HG02840 (cell line): ENCODE data around the gene FAM114A1.
"Not testable (repeated sequence)": the region's sequence is repeated elsewhere in the genome, so short reads cannot be mapped to it uniquely, and the experiment has no call there.

Source experiments
- ATAC-seq: cut with Tn5 transposase; IDR thresholded peaks from one replicate; pipeline ENCODE4 v1.9.1; 2021; ENCODE audit warnings: mild to moderate bottlenecking, moderate library complexity, moderate number of reproducible peaks; ENCODE audit not compliant: unreplicated experiment, low FRiP score

FAM114A1 gene

GRCh38 chr4:38928974-38929373 is 61.4 kb downstream of the FAM114A1 start:
- no peak for ATAC-seq

GRCh38 chr4:38930204-38930603 is 62.6 kb downstream of the FAM114A1 start:
- ATAC-seq = no peak

DNA sequence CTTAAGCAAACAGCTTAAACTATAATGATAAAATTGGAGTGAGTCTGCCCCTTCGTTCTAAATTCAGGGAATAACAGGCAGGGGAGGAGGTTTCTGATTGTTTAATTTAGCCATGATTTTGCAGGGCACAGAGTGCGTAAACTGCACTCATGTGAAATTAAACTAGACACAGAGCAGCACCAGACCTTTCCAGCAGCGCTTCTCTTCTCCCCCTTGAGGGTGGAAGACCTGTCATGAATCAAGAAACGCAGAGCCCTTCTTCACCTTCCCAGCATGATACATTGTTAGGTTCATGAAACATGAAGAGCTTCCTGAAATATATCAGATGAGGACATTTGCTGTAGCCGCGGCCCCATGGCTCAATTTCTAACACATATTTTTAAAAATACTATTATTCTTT is 63.1 kb downstream of the FAM114A1 start:
- ATAC-seq = no peak

DNA sequence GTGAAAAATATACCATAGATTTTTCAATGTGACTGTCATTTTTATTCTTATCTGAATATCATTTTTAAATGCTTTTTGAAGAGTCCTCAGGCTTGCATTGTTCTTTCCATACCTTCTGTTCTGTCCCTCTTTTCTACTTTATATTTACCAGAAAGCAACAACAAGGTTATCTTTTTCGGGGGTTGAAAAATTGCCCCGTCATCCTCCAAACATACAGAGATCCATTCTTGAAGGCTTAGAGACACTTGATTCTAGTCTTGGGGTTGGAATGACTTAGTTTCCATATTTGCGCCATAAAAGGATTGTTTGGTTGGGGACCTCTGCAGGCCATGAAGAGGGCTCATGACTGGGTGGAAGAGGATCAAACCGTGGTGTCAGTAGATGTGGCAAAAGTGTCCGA is 63.5 kb downstream of the FAM114A1 start:
- ATAC-seq = no peak

GRCh38 chr4:38935391-38936073 is 67.9 kb downstream of the FAM114A1 start:
- no peak for ATAC-seq

GRCh38 chr4:38939165-38939564 is 71.6 kb downstream of the FAM114A1 start:
- peak; percentile 92 for ATAC-seq

DNA sequence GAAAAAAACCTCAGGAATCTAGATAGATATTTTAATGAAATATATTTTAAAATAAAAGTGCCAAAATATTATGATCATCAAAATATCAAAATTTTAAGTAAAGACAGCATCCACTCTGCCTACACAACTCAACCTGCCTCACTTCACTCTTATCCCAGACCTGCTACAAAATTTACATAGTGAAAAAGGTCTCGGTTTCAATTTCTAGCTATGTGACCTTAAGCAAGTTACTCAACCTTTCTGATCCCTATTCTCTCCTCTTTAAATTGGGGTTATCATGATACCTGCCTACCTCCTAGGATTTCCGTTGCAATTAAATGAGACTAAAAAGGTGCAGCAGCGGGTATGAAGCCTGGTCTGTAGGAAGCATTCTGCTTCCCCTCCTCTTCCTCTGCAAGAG is 72.9 kb downstream of the FAM114A1 start:
- no peak for ATAC-seq

- ATAC-seq = not testable (repeated sequence)
These were observed 74.3 kb downstream of the FAM114A1 start for GRCh38 chr4:38941906-38942305.

DNA sequence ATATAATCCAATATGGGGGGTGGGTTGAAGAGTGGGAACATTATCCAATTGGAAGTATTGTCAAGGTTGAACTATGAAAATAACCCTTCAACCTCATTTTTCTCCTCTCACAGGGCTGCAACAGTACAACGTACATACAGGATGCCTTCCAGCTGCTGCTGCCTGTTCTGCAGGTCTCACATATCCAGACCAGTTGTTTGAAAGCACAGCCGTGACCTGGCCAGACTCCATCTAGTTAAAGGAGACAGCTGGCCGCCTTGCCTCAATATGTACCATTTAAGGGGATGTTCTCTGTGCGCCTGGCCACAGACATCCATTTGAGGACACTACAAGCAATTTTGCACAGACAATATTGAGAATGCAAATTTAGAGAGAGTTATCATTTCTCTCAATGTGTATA is 75.7 kb downstream of the FAM114A1 start:
- no peak for ATAC-seq

GRCh38 chr4:38944440-38944839 is 76.8 kb downstream of the FAM114A1 start:
- ATAC-seq = no peak

- ATAC-seq = no peak
These were observed 79.3 kb downstream of the FAM114A1 start for GRCh38 chr4:38946919-38947318.

DNA sequence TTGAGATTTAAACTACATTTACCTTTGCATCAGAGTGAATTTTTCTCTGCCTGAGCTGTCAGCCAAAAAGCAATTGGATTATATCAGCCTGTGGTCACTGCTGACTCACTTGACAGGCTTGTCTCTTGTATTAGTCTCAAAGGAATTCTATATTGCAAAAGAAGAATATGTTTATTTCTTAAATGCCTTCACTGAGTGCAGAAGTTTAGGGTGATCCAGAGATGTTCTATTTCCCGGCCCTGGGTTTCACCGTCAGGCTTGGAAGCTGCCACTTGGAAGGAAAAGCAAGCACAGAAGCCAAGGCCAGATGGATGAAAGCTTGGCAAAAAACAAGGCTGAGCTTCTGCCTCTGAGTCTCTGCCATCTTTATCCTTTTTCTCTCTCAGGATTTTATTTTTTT is 80.9 kb downstream of the FAM114A1 start:
- ATAC-seq = no peak

DNA sequence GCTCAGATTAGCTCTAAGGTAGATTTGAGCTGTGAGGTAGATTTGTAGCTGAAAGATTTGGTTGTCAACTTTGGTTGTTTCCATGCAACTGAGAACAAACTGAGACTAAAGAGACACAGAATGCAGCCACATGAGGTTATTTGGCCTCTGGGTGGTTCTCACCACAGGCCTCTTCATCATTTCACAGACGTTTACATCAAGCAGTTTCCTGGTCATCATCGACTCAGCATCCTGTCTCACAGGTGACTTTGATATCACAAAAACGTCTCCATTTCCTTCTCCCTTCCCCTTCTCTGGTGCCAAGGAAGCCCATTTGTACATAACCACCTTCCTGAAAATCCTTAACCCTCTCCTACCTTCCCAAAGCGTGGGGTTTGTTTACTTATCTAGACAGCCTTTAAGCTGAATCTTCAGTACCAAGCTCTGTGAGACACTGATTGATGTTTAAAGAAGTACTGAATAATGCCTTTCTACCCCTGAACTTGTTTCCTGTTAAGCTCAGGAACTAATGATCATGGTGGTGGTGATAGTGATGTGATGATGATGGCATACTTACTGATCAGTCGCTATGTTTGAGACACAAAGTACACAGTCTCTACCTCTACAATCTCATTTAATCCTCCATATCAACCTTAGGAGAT is 81.9 kb downstream of the FAM114A1 start:
- no peak for ATAC-seq

- no peak for ATAC-seq
These were observed 82.6 kb downstream of the FAM114A1 start for GRCh38 chr4:38950159-38950558.

DNA sequence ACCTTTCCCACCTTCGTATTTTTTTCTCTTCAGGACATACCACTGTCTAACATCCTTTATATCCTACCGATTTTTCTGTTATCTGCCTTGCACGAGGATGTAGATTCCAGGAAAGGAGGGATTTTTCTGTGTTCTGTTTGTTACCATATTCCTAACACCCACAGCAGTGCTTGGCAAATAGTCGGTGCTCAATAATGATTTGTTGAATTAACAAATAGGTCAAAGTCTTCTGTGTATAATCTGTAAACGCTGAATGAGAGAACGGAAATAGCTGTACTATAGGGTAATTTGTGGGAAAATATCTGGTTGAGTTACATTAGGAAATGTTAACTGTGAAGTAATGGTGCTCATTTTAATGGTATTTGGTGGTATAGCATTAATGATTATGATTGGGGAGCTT is 83.1 kb downstream of the FAM114A1 start:
- no peak for ATAC-seq

DNA sequence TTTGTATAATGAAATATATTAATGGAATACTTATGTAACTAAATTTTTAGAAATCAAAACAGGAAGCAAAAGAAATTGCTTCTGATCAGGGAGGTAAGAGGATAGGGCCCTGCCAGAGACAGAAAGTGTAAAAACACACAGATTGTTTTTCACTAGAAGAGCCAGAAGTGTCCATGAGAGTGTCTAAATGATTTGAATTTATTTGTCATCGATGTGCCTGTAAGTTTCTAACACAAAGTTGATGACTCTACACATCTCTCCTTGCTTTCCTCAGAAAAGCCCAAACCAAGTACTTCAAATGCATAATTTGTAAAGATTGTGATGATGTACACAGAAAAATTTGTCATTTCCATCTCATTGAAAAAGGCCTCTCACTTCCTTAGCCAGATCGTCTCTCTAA is 84.0 kb downstream of the FAM114A1 start:
- ATAC-seq = no peak

- ATAC-seq = no peak
These were observed 84.4 kb downstream of the FAM114A1 start for GRCh38 chr4:38952017-38952416.

GRCh38 chr4:38954727-38955126 is 87.1 kb downstream of the FAM114A1 start:
- ATAC-seq = no peak

GRCh38 chr4:38955957-38956356 is 88.4 kb downstream of the FAM114A1 start:
- no peak for ATAC-seq

GRCh38 chr4:38957261-38957815 is 89.7 kb downstream of the FAM114A1 start:
- ATAC-seq = no peak

GRCh38 chr4:38957893-38958292 is 90.3 kb downstream of the FAM114A1 start:
- no peak for ATAC-seq
